GM21367 (cell line): ENCODE results near the gene C1orf146.
"Not testable (repeated sequence)": the region's sequence is repeated elsewhere in the genome, so short reads cannot be mapped to it uniquely, and the experiment has no call there.

Experiments used
- ATAC-seq: cut with Tn5 transposase; IDR thresholded peaks from one replicate; pipeline ENCODE4 v1.9.1; 2021; ENCODE audit not compliant: unreplicated experiment

Gene C1orf146, protein sequence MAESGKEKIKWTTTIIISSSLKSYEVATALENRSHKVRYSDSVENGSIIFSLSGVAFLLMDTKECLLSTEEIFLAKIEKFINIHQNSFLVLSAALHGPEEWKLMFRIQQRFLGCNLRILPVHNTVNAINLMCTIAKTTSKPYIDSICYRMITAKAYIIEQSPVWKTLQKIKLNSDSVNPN

GRCh38 chr1:92217721-92218120 is at the start of gene C1orf146:
TSS of gene C1orf146 (plus strand) at chr1:92217915. CDS start at chr1:92231421, 13,506 bp downstream.
- ATAC-seq = no peak

DNA sequence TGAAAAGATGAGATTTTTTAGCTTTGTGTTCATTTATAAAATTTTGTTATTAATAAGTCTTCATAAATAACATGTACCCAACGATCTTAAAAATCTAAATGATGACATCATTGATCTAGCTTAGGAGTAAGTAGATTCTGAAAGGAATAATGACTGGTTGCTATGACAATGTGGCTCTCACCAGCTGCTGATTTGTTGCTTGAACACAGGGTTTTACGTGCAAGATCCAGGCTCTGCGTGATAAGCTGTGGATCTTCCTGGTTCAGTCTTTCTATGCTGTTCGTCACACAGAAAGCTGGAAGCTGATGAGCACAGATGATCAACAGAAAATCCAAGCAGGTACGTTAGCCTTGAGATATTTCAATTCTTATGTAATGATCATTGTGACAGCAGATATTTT is 49.1 kb upstream of the C1orf146 start:
- ATAC-seq = no peak

DNA sequence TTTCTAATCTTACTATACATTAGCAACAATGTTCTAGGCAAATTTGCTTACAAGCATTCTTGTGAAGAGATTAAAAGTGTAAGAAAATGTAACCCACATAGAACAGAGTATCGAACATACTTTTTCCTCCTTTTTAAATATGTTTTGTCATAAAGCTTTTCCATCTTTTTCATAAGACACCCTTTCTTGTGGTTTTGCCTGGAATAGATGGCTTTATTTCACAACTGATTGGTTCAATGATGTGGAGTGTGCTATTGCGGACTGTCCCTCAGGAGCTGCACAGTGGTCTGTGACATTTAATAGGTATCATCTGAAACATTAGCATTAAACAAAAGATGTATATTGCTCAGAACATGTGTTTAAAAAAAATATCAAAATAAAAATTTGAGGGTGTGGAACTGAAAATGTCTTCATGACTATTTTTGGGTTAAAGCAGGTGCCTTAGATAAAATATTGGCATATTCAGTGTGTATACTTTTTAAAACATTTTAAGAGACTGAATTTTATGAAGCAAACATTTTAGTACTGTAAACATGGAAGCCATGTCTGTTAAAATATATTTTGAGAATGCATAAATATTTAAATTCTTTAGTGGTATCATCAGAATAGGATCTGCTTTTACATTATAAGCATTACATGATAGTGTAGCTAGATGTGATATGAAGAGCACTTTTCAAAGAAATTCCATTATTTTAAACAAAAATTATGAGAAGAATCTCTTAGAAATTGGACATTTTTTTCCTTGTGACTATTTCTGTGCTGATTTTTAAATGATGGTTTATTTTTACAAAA is 48.3 kb upstream of the C1orf146 start:
- ATAC-seq = no peak

GRCh38 chr1:92184632-92185031 is 33.1 kb upstream of the C1orf146 start:
- no peak for ATAC-seq

- ATAC-seq = no peak
Observed at GRCh38 chr1:92186081-92186480, 31.6 kb upstream of the C1orf146 start.

- ATAC-seq = no peak
Observed at GRCh38 chr1:92188436-92189255, 29.1 kb upstream of the C1orf146 start.

- no peak for ATAC-seq
Observed at GRCh38 chr1:92191726-92192125, 26.0 kb upstream of the C1orf146 start.

- no peak for ATAC-seq
Observed at GRCh38 chr1:92192246-92192645, 25.5 kb upstream of the C1orf146 start.

- ATAC-seq = no peak
Observed at GRCh38 chr1:92194511-92194910, 23.2 kb upstream of the C1orf146 start.

- no peak for ATAC-seq
Observed at GRCh38 chr1:92201973-92202372, 15.7 kb upstream of the C1orf146 start.

DNA sequence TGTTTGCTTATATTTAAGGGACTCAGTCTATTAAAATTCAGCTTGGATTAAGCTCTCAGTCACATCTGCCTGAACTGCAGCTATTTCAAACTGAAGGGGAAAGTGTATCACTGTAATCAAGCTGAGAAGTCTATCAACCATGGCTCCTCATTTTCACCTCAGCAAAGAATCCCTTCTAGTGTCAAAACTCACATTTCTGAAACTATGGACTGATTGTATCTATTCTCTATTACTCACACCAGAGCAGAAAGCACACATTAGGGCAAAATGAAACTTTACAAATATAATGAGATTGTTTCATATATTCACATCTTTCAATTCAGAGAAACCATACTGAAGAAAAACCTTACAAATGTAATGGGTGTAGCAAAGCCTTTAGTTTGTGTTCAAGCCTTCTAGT is 14.6 kb upstream of the C1orf146 start:
- no peak for ATAC-seq

DNA sequence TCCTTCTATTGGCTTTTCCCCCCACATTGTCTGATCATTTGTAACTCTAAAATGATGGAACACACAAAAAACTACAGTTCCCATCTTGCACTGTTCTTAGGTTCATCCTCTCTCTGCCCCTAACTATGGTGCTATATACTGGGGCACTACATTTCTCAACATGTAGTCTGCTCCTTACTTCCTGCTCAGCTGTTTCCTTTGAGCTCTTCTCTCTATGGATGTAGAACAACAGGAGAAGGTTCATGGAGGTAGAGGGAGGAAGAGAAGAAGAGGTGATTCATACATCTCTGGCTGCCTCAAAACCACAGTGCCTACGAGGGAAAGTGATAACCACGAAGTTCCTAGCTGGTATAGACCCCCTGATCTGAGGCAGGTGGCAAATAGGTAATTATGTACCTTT is 7.0 kb upstream of the C1orf146 start:
- ATAC-seq = no peak

GRCh38 chr1:92211166-92211565 is 6.5 kb upstream of the C1orf146 start:
- no peak for ATAC-seq

GRCh38 chr1:92218559-92218958 is 844 bp downstream of the C1orf146 start:
- no peak for ATAC-seq

DNA sequence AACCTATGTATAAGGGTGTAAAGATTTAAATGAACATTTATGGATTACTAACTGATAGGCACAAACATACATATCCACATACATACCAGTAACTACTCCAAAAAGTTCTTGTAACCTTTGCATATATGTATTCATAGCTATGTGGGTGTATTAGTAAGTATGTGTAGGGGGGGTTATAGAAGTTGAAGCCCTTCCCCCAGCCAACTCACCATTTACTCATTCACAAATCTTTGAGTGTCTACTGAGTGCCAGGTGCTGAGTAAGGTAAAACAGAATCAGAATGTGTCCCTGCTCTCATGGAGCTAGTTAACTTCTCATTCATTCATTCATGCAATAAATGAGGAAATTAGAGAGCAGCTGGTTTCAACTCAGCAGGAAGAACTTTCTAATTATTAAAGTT is 1.3 kb downstream of the C1orf146 start:
- ATAC-seq = no peak

GRCh38 chr1:92228401-92228800 is 10.7 kb downstream of the C1orf146 start:
- ATAC-seq = no peak

- no peak for ATAC-seq
Observed at GRCh38 chr1:92230736-92231135, 13.0 kb downstream of the C1orf146 start.

GRCh38 chr1:92240034-92240433 is 22.3 kb downstream of the C1orf146 start:
- no peak for ATAC-seq

GRCh38 chr1:92244376-92244775 is 26.7 kb downstream of the C1orf146 start:
- no peak for ATAC-seq

DNA sequence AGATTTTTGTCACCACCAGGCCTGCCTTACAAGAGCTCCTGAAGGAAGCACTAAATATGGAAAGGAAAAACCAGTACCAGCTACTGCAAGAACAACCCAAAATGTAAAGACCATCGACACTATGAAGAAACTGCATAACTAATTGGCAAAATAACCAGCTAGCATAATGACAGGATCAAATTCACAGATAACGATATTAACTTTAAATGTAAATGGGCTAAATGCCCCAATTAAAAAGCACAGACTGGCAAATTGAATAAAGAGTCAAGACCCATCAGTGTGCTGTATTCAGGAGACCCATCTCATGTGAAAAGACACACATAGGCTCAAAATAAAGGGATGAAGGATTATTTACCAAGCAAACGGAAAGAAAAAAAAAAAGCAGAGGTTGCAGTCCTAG is 37.0 kb downstream of the C1orf146 start:
- not testable (repeated sequence) for ATAC-seq

GRCh38 chr1:92259350-92259749 is 41.6 kb downstream of the C1orf146 start:
- no peak for ATAC-seq

- no peak for ATAC-seq
Observed at GRCh38 chr1:92262516-92262915, 44.8 kb downstream of the C1orf146 start.
